LHCN-M2 (cell line): Measurements from ENCODE around the gene TAF1C. TPM values are rescaled to one million over a fixed set of nuclear protein-coding genes. Genes with fewer than 3 reads are reported as not detected.
"Not testable (repeated sequence)": the region's sequence is repeated elsewhere in the genome, so short reads cannot be mapped to it uniquely, and the experiment has no call there.

Experiments
- DNase-seq: peaks from one replicate; pipeline ENCODE4 v3.0.0-alpha.2; 2012; ENCODE audit warnings: low read depth
- polyA plus RNA-seq: library from polyadenylated mRNA; unstranded; fragments of >200 nt; gene quantifications from one replicate; pipeline ENCODE4 v1.2.1, GENCODE V29; 2012; ENCODE audit warnings: missing spikeins
- total RNA-seq: library from RNA; depleted of rRNA; stranded (reverse); fragments of >200 nt; gene quantifications from 2 replicates; pipeline ENCODE4 v1.2.3, GENCODE V29; 2014; rRNA removed

Gene TAF1C, protein sequence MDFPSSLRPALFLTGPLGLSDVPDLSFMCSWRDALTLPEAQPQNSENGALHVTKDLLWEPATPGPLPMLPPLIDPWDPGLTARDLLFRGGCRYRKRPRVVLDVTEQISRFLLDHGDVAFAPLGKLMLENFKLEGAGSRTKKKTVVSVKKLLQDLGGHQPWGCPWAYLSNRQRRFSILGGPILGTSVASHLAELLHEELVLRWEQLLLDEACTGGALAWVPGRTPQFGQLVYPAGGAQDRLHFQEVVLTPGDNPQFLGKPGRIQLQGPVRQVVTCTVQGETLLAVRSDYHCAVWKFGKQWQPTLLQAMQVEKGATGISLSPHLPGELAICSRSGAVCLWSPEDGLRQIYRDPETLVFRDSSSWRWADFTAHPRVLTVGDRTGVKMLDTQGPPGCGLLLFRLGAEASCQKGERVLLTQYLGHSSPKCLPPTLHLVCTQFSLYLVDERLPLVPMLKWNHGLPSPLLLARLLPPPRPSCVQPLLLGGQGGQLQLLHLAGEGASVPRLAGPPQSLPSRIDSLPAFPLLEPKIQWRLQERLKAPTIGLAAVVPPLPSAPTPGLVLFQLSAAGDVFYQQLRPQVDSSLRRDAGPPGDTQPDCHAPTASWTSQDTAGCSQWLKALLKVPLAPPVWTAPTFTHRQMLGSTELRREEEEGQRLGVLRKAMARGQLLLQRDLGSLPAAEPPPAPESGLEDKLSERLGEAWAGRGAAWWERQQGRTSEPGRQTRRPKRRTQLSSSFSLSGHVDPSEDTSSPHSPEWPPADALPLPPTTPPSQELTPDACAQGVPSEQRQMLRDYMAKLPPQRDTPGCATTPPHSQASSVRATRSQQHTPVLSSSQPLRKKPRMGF
- total RNA-seq: 26.1 and 30.1 TPM in 2 replicates
- polyA plus RNA-seq: 8.9 TPM

DNA sequence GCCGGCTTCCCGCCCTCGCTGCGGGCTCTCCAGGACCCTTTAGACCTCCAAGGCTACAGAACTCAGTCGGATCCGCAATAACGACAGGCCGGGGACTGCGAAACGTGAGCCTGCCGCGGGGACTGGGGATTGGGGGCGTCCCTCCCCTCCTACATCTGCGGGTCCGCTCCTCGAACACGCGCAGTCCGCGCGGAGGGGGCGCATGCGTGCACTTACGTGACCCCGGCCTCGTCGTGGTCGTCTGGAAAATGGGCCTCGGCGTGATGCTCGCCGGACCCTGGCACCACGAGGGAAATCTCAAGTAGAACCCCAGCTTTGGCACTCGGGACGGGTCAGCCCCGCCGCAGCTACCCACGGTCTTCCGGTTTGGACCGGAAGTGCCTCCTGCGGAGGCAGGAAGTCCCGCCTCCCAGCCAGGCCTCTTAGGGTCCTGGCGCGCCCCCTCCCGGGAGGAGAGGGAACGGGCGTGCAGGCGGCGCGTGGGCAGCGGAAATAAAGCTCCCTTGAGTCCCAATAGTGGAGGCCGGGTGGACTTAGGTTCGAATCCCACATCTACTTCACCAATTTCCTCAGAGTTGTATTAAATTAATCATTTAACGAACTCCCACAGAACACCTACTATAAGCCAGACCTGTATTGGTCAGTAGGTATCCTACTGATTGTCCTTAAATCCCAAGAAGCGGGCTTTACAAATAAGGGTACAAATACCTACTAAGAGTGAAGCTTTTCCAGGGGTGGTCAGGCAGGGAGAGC is at the start of gene TAF1C:
Gene TAF1C, minus strand, starts transcription at position 373 of the 753 bp plus-strand sequence. CDS start 2,069 bp downstream, outside the sequence.
- DNase-seq: peak; percentile 92

DNA sequence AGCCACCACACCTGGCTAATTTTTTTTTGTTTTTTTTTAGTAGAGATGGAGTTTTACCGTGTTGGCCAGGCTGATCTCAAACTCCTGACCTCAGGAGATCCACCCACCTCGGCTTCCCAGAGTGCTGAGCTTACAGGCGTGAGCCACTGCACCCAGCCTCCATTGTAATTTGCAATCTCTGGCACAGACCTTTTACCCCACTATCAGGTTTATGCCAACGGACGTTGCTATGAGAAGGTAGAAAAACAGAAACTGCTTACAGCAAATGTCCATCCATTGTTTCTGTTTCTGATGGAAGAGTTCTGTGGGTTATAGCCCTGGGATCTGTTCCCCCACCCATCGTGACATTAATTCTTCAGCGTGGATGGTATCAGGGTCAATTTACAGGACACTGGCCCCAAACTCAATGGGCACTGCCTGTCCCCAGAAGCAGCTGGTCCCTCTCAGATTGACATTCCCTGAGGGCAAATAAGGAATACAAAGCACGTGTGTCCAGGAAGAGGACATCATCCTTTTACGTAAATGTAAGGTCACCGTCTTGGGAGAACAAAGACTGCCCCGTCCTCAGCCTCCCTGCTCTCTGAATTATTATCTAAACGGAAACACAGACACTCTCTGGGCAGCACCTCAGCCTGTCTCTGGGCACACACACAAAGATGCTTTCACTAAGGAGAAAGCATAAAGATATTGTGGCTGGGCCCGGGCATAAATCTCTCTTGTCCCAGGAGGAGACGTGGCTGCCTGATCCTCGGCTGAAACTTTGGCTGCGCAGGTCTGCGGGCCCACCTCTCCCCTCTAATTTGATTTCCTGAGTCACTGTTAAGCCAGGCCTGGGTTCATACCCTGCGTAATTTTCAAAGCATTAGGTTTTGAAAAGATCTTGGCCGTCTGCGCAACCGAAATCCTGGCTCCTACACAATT is 47.7 kb upstream of the TAF1C start:
- DNase-seq: no peak

DNA sequence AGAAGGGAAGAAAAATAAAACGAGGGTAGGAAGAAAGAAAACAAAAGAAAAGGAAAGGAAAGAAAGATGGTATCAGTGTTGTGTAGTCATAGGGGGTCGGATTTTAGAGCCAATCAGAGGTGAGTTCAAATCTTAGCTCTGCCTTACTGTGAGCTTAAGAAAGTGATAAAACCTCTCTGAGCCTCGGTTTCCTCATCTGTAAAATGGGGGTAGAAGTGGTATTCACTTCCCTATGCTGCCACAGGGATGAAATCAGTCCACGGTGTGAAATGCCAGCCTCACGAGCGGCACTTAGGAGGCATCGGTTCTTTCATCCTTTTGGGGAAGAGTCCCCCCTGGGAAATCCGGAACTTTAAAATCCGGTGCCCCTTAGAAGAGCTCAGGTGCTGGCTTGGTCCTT is 46.9 kb upstream of the TAF1C start:
- DNase-seq: no peak

DNA sequence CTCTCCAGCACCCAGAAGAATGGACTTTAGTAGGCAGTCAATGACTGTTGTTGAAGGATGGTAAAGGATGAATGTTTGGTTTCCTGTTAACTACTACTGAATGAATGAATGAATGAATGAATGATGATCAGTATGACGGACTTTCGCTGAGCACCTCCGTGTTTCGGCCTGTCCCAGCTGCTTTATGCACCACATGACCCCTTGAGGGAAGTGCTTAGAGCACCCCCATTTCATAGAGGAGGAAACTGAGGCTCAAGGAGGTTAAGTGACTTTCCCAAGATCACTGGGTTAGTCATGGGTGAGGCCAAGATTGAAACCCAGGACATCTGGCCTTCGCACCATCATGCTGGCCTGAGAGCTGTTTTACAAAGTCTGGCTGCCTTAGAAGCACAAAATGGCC is 46.1 kb upstream of the TAF1C start:
- no peak for DNase-seq

DNA sequence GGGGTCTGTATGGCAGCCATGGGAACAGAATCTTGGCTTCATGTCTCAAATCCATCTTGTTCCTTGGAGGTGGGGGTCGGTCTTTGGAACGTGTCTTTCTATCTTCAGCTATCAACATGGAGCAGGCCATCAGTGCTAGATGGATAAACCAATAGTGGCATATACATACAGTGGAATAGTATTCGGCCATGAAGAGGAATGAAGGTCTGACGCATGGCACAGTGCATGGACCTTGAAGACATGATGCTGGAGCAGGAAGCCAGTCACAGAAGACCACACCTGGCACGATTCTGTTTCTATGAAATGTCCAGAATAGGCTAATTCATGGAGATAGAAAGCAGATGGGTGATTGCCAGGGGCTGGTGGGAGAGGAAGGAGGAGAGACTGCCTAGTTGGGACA is 45.2 kb upstream of the TAF1C start:
- DNase-seq: no peak

DNA sequence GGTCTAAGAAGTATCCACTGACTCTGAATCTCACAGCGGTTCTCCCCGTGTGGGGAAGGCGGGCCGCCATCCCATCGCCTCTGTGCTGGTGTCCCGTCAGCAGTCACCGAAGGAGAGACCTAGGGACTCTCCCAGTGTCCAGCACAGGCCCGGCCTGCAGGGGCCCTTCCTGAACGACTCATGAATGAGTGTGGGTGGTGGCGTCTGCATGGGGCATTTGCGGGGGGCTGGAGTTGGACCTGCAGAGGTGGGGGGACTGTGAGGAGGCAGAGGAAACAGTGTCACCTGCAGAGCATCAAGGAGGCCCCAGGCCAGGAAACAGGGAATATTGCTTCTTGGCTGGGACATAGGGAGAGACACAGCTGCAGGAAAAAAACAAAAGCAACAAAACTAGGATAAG is 42.6 kb upstream of the TAF1C start:
- no peak for DNase-seq

DNA sequence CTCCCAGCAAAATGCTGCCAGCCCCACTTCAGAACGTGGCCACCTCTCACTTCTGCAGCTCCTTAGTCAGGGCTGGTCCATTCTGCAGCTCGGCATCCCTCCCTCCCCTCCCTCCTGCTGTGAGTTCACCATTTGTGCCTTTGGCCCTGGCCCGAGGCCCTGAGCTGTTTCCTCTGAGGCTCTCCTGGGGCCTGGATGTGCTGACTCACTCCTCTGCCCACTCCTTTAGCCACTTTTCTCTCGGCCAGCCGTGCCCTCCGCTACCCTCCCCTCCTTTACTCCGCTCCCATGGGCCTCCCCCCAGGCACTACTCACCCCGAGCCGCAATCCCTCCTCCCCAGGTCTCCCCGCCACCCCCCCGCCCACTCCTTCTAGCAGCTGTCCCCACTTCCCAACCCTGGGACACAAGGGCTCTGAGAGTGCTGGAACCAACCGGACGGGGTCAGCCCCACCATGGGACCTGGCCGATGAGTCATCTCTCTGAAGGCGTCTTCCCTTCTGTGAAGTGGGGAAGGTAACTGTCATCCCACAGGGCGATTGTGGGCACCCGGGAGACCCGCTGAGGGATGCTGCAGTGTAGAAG is 41.5 kb upstream of the TAF1C start:
- DNase-seq: peak; percentile 97

DNA sequence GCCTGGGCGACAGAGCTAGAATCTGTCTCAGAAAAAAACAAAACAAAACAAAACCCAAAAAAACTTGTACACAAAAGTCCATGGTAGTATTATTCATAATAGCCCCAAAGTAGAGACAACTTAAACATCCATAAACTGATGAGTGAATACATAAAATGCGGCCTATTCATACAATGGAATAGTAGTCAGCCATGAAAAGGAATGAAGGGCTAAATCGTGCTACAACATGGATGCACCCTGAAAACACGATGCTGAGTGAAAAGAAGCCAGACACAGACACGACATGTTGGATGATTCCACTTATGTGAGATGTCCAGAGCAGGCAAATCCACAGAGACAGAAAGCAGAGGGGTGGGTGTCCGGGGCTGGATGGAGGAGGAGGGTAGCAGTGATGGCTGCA is 40.7 kb upstream of the TAF1C start:
- no peak for DNase-seq

DNA sequence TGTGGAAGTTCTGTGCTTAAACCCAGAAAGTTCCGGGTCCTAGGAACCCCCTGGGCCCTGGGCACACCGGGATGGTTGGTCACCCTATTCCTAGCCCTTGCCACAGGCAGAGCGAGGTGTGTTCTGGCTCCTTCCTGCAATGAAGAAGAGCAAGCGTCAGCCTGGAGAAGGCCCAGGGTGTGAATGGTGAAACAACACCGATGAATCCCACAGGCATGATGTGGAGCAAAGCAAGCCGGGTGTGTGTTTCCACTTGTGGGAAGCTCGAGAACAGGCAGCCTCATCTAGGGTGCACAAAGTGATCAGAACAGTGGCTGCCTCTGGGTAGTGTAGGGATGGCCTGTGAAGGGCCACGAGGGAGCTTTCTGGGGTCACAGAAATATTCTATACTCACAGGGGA is 39.2 kb upstream of the TAF1C start:
- DNase-seq: no peak

DNA sequence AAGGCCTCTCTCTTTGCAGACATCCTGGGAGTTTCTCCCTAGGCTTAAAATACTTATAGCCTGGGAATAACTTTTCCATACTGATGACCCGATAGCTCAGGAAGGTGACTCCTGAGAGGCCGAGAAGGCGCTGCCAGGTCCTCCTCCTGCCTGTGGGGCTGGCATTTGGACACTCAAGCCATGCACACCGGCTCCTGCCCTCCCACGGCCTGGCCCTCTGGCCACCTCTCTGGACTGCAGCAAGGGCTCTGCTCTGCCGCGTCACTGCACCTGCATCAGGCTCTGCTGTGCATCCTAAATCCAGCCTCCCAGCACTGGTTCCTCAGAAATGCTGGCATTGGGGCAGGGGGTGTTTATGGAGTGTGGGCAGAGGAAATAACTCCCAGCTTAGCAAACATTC is 38.7 kb upstream of the TAF1C start:
- DNase-seq: no peak

DNA sequence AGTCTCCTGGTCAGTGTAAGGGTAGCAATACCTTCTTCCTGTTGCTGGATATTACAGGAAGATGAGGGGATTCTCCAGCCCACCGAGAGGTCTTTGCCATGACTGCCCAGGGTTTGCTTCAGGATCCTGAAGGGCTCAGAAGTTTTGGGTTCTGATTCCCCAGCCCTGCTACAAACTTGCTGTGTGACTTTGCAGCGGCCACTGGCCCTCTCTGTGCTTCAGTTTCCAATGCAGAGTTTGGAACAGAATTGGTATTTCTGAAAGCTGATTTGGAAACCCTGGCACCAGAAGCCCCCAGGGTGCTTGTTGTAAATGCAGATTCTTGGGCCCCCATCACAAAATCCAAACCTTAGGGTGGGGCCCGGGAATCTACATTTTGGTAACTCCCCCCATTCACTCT is 38.3 kb upstream of the TAF1C start:
- no peak for DNase-seq

DNA sequence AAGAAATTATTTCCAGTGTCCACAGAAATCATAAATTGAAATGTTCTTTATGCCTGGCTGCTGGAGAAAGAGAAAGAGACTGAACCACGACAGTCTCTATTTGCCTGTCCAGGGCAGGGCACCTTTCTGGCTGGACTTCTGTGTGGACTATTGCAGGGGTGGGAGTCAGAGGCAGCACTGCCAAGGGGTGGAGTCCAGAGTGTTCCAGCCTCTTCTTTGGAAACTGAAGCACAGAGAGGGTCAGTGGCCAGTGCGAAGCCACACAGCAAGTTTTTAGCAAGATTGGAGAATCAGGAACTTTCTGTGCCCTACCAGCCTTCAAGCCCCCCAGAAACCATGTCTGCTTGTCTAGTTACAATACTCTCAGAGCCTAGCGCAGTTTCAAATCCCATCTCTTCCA is 37.7 kb upstream of the TAF1C start:
- no peak for DNase-seq

DNA sequence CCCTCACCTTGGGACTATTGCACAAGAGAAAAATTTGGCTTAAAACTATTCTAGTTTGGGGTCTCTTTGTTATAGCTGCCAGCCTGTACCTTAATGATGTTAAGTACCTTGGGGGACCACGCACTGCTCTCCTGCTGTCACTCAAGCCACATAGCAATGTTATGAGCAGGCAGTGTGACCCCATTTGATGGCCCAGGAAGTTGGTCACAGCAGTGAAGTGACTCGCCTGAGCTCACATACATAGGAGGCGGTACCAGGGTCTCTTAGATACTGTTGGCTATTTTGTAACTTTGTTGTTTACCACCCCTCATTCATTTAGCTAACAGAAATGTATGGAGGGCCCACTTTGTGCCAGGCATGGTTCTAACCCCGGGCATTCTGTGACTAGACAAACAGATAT is 36.6 kb upstream of the TAF1C start:
- no peak for DNase-seq

DNA sequence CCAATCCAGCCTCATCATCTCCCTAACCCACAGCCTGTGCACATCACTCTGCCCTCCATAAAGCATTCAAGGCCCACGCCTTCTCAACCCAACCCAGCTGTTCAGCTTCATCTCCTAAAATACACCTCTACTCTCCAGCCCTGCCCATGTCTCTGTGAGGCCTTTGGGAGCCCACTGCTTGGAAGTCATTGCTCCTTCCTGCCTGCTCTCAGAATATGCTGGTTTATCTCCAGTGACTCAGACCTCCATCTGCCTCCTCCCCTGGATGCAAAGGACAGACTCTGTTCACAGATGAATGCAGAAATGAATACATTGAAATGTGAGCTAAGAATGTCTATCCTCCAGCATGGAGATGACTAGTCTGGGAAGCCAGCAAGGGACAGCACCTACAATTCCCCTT is 34.0 kb upstream of the TAF1C start:
- peak; percentile 51 for DNase-seq

DNA sequence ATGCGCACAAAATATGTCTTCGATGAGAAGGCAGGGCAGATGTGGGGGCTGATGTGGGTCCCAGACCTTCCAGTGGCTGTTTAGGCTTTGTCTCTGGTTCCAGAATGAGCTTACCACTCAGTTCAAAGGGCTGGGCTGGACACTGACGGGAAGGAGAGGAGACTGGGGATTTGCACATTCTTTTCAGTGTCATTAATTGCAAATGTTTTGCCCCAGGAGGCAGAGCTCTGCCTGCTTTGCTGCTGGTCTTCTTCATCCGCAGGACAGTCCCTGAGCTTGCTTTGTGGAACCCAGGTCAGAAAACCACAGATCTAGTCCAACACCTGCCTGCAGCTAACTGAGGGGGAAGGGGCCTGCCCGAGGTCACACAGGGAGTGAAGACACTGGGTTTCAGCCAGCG is 32.1 kb upstream of the TAF1C start:
- DNase-seq: no peak

DNA sequence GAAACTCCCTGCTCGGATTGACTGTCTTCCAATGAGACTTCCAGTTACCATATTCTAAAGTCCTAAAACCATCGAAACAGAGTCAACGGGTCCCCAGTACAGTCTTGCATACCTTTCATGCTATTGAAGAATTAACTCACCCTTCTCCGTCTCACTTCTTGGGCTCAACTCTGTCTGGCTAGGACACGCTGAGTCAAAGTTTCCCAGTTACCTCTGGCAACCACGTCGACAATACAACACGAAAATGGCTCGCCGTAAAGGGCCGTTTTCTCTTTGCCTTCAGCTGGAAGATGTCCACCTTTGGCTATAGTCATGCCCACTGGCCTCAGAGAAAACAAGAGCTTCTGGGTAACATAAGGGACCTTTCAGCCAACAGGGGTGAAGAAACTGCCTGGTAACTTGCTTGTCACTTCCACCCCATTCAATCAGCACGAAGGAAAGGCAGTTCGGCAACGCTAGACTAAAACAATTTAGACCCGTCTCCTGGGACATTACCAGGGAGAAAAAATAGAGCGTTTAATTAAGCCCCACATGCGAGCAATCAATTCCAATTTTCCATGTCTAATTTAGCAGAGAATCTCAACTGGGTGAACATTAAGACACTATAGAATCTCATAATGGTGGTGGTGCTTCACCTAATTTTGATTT is 31.4 kb upstream of the TAF1C start:
- no peak for DNase-seq

DNA sequence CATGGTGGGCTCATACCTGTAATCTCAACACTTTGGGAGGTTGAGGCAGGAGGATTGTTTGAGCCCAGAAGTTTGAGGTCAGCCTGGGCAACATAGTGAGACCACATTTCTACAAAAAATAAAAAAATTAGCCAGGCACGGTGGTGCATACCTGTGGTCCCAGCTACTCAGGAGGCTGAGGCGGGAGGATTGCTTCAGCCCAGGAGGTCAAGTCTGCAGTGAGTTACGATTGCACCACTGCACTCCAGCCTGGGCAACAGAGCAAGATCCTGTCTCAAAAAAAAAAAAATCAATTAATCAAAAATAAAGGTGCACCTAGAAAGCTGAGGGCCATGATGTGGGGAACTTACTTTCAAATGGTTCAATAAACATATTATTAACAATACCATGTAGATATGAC is 29.3 kb upstream of the TAF1C start:
- not testable (repeated sequence) for DNase-seq

DNA sequence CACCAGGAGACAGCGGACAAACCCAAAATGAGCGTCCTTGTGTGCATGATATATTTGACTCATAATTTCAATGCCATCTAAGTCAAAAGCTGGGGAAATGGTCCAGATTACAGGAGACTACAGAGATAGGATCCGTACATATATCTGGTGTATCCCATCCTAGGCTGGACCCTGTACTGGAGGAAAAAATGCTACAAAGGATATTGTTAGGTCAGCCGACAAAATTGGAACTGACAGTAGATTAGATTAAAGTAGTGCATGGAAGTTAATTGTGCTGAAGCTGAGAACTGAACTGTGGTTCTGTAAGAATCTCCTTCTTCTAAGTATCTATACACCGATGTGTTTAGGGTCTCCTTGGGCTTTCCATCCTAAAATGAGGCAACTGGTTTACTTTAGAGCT is 28.7 kb upstream of the TAF1C start:
- no peak for DNase-seq

DNA sequence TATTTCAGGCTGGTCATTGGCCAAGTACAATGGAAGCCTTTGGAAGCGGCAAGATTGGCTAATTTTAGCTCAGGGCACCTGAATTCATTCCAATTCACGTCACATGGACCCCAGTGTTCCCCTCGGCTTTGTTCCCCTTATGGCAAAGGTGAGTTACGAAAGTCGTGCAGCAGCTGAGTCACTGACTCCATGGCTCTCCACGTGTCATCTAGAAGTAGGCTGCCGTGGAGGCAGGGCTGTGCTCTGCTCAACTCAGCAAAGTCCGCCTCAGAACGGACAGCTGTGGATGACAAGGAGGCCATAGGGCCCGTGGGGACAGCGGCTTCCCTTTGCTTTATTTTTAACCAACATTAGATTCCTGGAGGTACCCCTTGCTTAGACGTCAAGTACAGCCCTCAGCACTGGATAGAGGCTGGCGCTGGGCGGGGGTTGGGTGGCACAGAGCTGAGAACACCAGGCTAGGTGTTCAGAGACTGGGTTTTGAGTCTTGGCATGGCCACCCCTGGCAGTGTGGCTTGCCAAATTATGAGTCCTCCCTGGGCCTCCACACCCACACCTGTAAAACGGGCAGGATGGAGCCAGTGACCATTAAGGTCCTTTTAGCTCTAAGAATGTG is 27.7 kb upstream of the TAF1C start:
- no peak for DNase-seq

DNA sequence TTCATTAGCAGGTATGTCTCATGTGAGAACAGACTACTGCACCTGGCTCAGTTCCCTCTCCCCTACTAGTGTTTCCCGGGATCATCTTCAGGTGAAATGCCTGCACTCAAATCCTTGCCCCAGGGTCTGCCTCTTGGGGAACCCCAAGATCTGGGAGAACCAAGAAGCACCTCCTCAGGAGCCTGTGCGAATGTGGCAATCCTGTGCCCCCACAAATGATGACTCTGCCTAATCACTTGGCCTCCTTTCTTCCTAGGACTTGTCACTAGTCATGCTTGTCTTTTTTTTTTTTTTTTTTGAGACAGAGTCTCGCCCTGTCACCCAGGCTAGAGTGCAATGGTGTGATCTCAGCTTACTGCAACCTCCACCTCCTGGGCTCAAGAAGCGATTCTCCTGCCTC is 25.8 kb upstream of the TAF1C start:
- no peak for DNase-seq
